Colonic mucosa (tissue), 4 donors: ENCODE data around the gene EPS8. TPM values are rescaled to one million over a fixed set of nuclear protein-coding genes. Genes with fewer than 3 reads are reported as not detected.

Experiments
- DNase-seq: peaks from one replicate; pipeline ENCODE4 v3.0.0-alpha.2; 2020
- H3K27ac ChIP-seq: fragments of 200-600 bp; one replicate; pipeline ENCODE4 v1.8.0; 2021
- H3K27me3 ChIP-seq: fragments of 200-600 bp; one replicate; pipeline ENCODE4 v1.8.0; 2021
- H3K36me3 ChIP-seq: fragments of 200-600 bp; one replicate; pipeline ENCODE4 v1.8.0; 2021
- H3K4me1 ChIP-seq: fragments of 200-600 bp; one replicate; pipeline ENCODE4 v1.8.0; 2021; ENCODE audit warnings: mild to moderate bottlenecking
- H3K4me3 ChIP-seq: fragments of 200-600 bp; one replicate; pipeline ENCODE4 v1.8.0; 2021
- H3K9ac ChIP-seq, 2 donors: one replicate each; pipeline ENCODE4 v1.7.0; 2013; ENCODE audit warnings: control low read depth in 2 of 2, low read depth in 2 of 2, low read length in 2 of 2
- H3K9me3 ChIP-seq: fragments of 200-600 bp; one replicate; pipeline ENCODE4 v1.8.0; 2021
- intact Hi-C: fragments of 100-400 bp; cut with DNase I; formaldehyde crosslinking; loops from one replicate; pipeline ENCODE4 v1.14.1; 2022
- total RNA-seq, 2 donors: library from RNA; stranded (reverse); fragmentation: NEBNext Ultra II Directional in 1 of 2; extraction: Animal tissue kit (Norgen Biotek cat#: 25700) in 1 of 2; gene quantifications; one replicate each; pipeline ENCODE4 v1.2.1, GENCODE V29; 2021
- TF ChIP-seq, protein P1 (sequence below): fragments of 200-600 bp; IDR thresholded peaks from one replicate; pipeline ENCODE4 v1.8.0; 2022; ENCODE audit warnings: antibody characterized with exemption, mild to moderate bottlenecking
- donor health status: healthy.
- donor health status: DM: no; HTN: no; CAD: no.
- donor health status: DM: no; HTN: no; CAD: no.

The EPS8 gene
- total RNA-seq, 2 donors from 2014 or later, result 93.7 to 161 TPM

DNA sequence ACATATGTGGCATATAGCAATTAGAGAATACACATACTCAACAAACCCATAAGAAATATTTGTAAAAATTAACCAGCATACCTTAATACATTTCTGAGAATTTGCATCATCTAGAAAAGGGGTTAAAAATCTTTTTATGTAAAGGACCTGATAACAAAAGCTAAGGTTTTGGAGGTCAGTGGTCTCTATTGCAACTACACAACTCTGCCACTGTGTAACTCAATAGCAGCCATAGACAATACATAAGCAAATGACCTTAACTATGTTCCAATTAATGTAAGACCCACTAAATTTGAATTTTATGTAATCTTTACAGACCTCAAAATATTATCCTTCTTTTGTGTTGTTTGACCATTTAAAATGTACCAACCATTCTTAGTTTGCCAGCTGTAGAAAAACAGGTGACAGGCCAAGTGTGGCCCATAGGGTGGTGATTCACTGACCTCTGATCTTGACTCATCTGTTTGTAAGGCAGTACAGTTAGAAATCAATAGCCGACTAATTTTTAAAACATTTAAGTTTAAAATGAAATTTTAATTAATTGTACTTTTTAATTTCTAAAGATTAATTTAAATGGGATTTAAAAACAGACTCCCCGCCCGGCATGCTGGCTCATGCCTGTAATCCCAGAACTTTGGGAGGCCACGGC, 7.4 kb upstream of the EPS8 start:
- TF ChIP-seq, protein P1, sequence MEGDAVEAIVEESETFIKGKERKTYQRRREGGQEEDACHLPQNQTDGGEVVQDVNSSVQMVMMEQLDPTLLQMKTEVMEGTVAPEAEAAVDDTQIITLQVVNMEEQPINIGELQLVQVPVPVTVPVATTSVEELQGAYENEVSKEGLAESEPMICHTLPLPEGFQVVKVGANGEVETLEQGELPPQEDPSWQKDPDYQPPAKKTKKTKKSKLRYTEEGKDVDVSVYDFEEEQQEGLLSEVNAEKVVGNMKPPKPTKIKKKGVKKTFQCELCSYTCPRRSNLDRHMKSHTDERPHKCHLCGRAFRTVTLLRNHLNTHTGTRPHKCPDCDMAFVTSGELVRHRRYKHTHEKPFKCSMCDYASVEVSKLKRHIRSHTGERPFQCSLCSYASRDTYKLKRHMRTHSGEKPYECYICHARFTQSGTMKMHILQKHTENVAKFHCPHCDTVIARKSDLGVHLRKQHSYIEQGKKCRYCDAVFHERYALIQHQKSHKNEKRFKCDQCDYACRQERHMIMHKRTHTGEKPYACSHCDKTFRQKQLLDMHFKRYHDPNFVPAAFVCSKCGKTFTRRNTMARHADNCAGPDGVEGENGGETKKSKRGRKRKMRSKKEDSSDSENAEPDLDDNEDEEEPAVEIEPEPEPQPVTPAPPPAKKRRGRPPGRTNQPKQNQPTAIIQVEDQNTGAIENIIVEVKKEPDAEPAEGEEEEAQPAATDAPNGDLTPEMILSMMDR, result no peak
- intact Hi-C loops, result no loop called here
- Histone ChIP-seq H3K9ac (no peak overlapping the region), H3K9me3 (no peaks in the 10 kb centered on the region), H3K36me3 (no peaks in the 10 kb centered on the region), H3K4me1 (no peaks in the 10 kb centered on the region), H3K27me3 (no peaks in the 10 kb centered on the region), H3K4me3 (no peak overlapping the region), H3K27ac (no peak overlapping the region)
- no peak for DNase-seq

DNA sequence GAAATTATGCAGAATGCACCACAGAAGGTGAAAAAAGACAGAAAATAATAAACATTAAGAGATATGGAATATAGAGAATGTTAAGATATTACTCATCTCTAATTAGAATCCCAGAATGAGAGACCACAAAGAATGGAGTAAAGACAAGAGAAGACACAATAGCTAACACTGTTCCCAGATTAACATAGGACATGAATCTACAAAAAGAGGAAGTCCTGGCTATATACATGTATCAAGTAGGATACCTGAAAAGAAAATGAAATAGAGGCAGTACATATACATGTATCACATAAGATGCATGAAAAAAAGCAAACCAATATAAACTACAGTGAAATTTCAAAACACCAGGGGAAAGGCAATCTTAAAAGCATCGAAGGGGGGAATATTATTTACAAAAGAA, 5.6 kb upstream of the EPS8 start:
- no peaks in the 10 kb centered on the region for H3K9me3 ChIP-seq
- no peaks in the 10 kb centered on the region for H3K27me3 ChIP-seq
- intact Hi-C loops, result no loop called here
- H3K27ac ChIP-seq, result no peak overlapping the region
- H3K4me3 ChIP-seq, result no peak overlapping the region
- no peaks in the 10 kb centered on the region for H3K36me3 ChIP-seq
- TF ChIP-seq, protein P1, result no peak
- H3K4me1 ChIP-seq, result no peaks in the 10 kb centered on the region
- no peak overlapping the region for H3K9ac ChIP-seq
- DNase-seq, result no peak

DNA sequence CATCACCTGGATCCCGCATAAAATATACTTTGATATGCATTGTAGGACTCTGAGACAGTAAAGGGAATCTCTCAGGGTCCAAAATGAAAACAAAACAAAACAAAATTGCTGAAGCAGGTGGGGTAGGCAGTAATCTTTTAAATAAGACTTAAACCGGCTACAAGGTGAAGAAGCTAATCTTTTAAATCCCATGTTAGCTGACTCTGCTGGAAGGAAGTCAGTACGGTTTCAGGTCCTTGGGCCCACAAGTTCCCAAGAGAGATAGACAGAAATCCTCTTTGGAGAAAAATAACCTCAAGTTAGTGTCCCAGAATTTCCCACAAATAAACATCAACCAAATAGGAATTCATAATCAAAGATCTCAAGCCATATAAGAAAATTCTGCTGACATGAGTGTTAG, 5.0 kb upstream of the EPS8 start:
- no peak for DNase-seq
- intact Hi-C loops, result no loop called here
- TF ChIP-seq, protein P1, result no peak
- Histone ChIP-seq H3K4me1 (no peaks in the 10 kb centered on the region), H3K36me3 (no peaks in the 10 kb centered on the region), H3K27me3 (no peaks in the 10 kb centered on the region), H3K9ac (no peak overlapping the region), H3K27ac (no peak overlapping the region), H3K4me3 (no peak overlapping the region), H3K9me3 (no peaks in the 10 kb centered on the region)

DNA sequence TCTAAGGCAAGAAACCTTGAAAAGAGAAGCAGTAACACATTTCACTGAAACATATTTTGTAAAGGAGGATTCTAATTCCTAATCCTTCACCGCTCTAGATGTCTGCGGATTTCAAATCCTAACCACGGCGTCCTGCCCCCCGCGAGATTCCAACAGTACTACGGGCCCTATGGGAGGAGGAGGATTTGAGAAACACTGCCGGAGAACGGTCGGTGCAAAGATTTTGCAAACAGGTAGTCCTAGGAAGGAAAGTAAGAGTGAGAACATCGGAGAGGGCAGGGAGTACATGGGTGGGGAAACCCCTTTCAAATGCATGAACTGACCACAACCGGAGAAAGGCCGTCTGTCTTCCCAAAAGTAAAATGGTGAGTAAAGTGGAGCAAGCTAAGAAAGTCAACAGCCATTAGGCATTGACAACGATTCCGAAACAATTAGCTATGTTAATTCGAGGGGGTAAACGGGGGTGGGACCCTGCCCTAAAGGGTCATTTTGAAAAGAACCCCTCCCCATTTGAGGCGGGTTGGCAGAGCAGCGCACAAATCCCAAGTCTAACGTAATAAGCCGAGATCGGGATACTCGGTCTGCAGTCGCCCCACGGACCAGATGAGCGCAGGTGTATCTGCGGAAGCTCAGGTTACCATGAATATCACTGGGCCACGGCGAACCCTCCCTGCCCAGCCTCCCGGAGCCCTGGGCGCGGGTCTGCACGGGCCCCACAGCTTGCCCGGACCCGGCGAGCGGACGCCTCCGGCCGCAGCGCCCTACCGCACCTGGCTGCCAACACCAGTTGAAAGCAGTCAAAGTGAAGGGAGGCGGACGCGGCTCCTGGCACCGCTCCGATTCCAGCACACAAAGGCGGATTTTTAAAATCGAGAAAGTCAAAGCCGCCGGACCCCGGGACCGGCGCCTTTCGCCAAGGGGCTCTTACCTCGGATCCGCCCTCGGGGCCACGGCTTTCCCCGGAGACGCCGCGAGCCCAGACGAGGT, 662 bp downstream of the EPS8 start:
- intact Hi-C loops, result loop anchor here (5.0 to 10.0 kb wide), 2 partner anchors 74 to 186 kb away; no protein-coding TSS in a partner anchor
- Histone ChIP-seq H3K9ac (peak overlapping the region; percentile 78 to 79), H3K4me3 (peak overlapping the region; percentile 60), H3K27ac (peak overlapping the region; percentile 88), H3K27me3 (no peaks in the 10 kb centered on the region), H3K36me3 (no peaks in the 10 kb centered on the region), H3K4me1 (no peaks in the 10 kb centered on the region), H3K9me3 (no peaks in the 10 kb centered on the region)
- peak; percentile 68 for DNase-seq
- TF ChIP-seq, protein P1, result no peak

DNA sequence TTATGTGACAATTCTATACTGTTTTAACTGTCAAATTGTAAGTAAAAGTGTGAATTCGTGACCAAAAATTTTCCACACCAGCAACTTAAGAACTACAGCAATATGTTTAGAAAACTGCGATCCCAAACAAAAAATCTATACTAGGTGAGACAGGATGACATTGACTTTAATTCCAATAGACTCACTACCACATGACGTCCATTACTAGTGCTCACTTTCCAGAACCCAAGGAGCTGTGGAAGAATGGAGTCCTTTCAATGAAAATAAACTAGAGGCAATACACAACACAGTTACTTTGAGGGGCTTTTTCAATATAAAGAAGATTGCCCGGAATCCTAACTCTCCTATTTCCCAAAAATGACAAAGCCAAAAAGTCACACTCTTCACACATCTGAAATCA, 1.4 kb downstream of the EPS8 start:
- Histone ChIP-seq H3K27me3 (no peaks in the 10 kb centered on the region), H3K36me3 (no peaks in the 10 kb centered on the region), H3K9me3 (no peaks in the 10 kb centered on the region), H3K4me1 (no peaks in the 10 kb centered on the region), H3K4me3 (peak overlapping the region; percentile 60), H3K9ac (peak overlapping the region; percentile 78 to 79), H3K27ac (peak overlapping the region; percentile 88)
- TF ChIP-seq, protein P1, result no peak
- no peak for DNase-seq
- intact Hi-C loops, result loop anchor here (5.0 to 10.0 kb wide), 2 partner anchors 73 to 185 kb away; no protein-coding TSS in a partner anchor
